ENCODE measurements around the gene SHTN1.

The SHTN1 gene

GRCh38 chr10:116873134-116873533 is 131.9 kb downstream of the SHTN1 start:
- no peak overlapping the region for H3K27ac ChIP-seq
- TF ChIP-seq ZFX (IDR thresholded peaks at IDR 0.05) (no peak), CTCF (conservative IDR thresholded peaks at IDR 0.05) (no peak)

- no peak for TF ChIP-seq CTCF (conservative IDR thresholded peaks at IDR 0.05)
- no peak for TF ChIP-seq ZFX (IDR thresholded peaks at IDR 0.05)
- no peak overlapping the region for H3K27ac ChIP-seq
Observed at GRCh38 chr10:116870949-116871348, 134.0 kb downstream of the SHTN1 start.

GRCh38 chr10:116868722-116869121 is 136.3 kb downstream of the SHTN1 start:
- TF ChIP-seq CTCF (conservative IDR thresholded peaks at IDR 0.05) (no peak), ZFX (IDR thresholded peaks at IDR 0.05) (no peak)
- H3K27ac ChIP-seq: no peak overlapping the region

- no peak overlapping the region for H3K27ac ChIP-seq
- TF ChIP-seq ZFX (IDR thresholded peaks at IDR 0.05) (no peak), CTCF (conservative IDR thresholded peaks at IDR 0.05) (no peak)
Observed at GRCh38 chr10:116868198-116868676, 136.8 kb downstream of the SHTN1 start.

- no peak overlapping the region; the same call in 1 of the 2 replicates for H3K27ac ChIP-seq
- TF ChIP-seq CTCF (conservative IDR thresholded peaks at IDR 0.05): no peak
- no peak for TF ChIP-seq ZFX (IDR thresholded peaks at IDR 0.05)
Observed at GRCh38 chr10:116866987-116867595, 137.9 kb downstream of the SHTN1 start.

- TF ChIP-seq CTCF (conservative IDR thresholded peaks at IDR 0.05) (no peak), ZFX (IDR thresholded peaks at IDR 0.05) (no peak)
- no peak overlapping the region for H3K27ac ChIP-seq
Observed at GRCh38 chr10:116866066-116866465, 138.9 kb downstream of the SHTN1 start.

GRCh38 chr10:116864436-116864835 is 140.6 kb downstream of the SHTN1 start:
- no peak overlapping the region for H3K27ac ChIP-seq
- no peak for TF ChIP-seq CTCF (conservative IDR thresholded peaks at IDR 0.05)
- TF ChIP-seq ZFX (IDR thresholded peaks at IDR 0.05): no peak

All from C4-2B (cell line).